K562 (cell line): ENCODE measurements around the gene ZNF474. TPM values are rescaled to one million over a fixed set of nuclear protein-coding genes. Genes with fewer than 3 reads are reported as not detected.

Experiments
- ATAC-seq: fragments of 200-7000 bp; cut with Tn5 transposase; 3 replicates; pipeline ENCODE4 v1.9.1; 2020; ENCODE audit warnings: moderate library complexity
- BruUV-seq: library from RNA; stranded (reverse); fragments of 400-500 nt; replicated peaks from 2 replicates; lab custom pipeline; 2021; lab: Mats Ljungman, UMichigan
- CTCF ChIA-PET: fragments of 300-600 bp; formaldehyde crosslinking; extraction: SDS; loops from one replicate; lab custom pipeline; 2021; ENCODE audit warnings: low intra/inter-chr PET ratio; lab: Yijun Ruan, JAX
- POLR2A ChIA-PET: fragments of 300-600, 350-650 bp; sonication (Branson Sonifier 250); formaldehyde crosslinking; extraction: SDS; loops from one replicate; lab custom pipeline; 2021; ENCODE audit warnings: antibody characterized with exemption, inconsistent platforms; lab: Yijun Ruan, JAX
- DNase-seq, 4 experiments: peaks; one replicate each; pipeline versions ENCODE4 v3.0.0 to v3.0.0-alpha.2; 2011 to 2018; ENCODE audit warnings: low spot score in 3 of 4, mixed read lengths in 3 of 4; ENCODE audit errors: extremely low read depth in 1 of 4
- FAIRE-seq: peaks from 2 replicates; lab custom pipeline; 2011; peaks lifted over from hg19 to GRCh38; lab: Jason Lieb, UNC
- H2AFZ ChIP-seq: 2 replicates; pipeline ENCODE4 v1.6.0; 2011; ENCODE audit warnings: low read depth, low read length, control low read depth, inconsistent platforms
- H3K27ac ChIP-seq: fragments of 200-600 bp; 3 replicates; pipeline ENCODE4 v1.8.0; 2011; ENCODE audit warnings: low read depth, mild to moderate bottlenecking, control low read depth, inconsistent platforms, low read length, moderate library complexity, mixed read lengths; ENCODE audit errors: extremely low read depth
- H3K27me3 ChIP-seq, 2 experiments: fragments of 300-600 bp in 1 of 2; 2 replicates in 1 of 2; 3 replicates in 1 of 2; pipeline versions ENCODE4 v1.6.0 to v1.8.0; 2011; ENCODE audit warnings: inconsistent platforms in 2 of 2, low read length in 2 of 2, mild to moderate bottlenecking in 1 of 2, mixed read lengths in 1 of 2, moderate library complexity in 1 of 2; ENCODE audit not compliant: control insufficient read depth in 2 of 2, insufficient read depth in 2 of 2
- H3K36me3 ChIP-seq: fragments of 300-600 bp; 3 replicates; pipeline ENCODE4 v1.8.0; 2011; ENCODE audit warnings: mild to moderate bottlenecking, low read length, inconsistent platforms; ENCODE audit not compliant: control insufficient read depth, insufficient read depth
- H3K4me1 ChIP-seq, 2 experiments: fragments of 200-600 bp in 1 of 2; replicated peaks in 1 of 2; 2 replicates in 1 of 2; 3 replicates in 1 of 2; pipeline versions ENCODE4 v1.5.1 to v1.8.0; 2011; ENCODE audit warnings: inconsistent platforms in 2 of 2, low read length in 2 of 2, mild to moderate bottlenecking in 1 of 2, mixed read lengths in 1 of 2, moderate library complexity in 1 of 2; ENCODE audit not compliant: control insufficient read depth in 2 of 2, insufficient read depth in 2 of 2
- H3K4me2 ChIP-seq: 2 replicates; pipeline ENCODE4 v1.6.1; 2011; ENCODE audit warnings: low read length, control low read depth, inconsistent platforms, mixed read lengths; ENCODE audit not compliant: insufficient read depth
- H3K4me3 ChIP-seq: fragments of 200-600 bp; sonication (generic), shearing (Covaris generic); 2 replicates; pipeline ENCODE4 v1.5.1; 2016; ENCODE audit warnings: control low read depth, inconsistent platforms
- H3K79me2 ChIP-seq: fragments of 200-600 bp; 3 replicates; pipeline ENCODE4 v1.8.0; 2011; ENCODE audit warnings: low read length, inconsistent platforms; ENCODE audit not compliant: control insufficient read depth, insufficient read depth
- H3K9ac ChIP-seq, 2 experiments: 2 replicates each; pipeline versions ENCODE4 v1.6.0 to v1.6.1; 2011; ENCODE audit warnings: low read depth in 2 of 2, low read length in 2 of 2, control low read depth in 1 of 2, inconsistent platforms in 1 of 2, mild to moderate bottlenecking in 1 of 2, mixed read lengths in 1 of 2; ENCODE audit not compliant: insufficient read depth in 1 of 2
- H3K9me1 ChIP-seq: one replicate; pipeline ENCODE4 v1.6.0; 2011; ENCODE audit warnings: inconsistent platforms, mild to moderate bottlenecking, low read length, moderate library complexity; ENCODE audit not compliant: control insufficient read depth, insufficient read depth
- H3K9me3 ChIP-seq: replicated peaks from 2 replicates; pipeline ENCODE4 v1.5.1; 2011; ENCODE audit warnings: low read depth, low read length, inconsistent platforms; ENCODE audit not compliant: control insufficient read depth, insufficient read depth
- H4K20me1 ChIP-seq: replicated peaks from 2 replicates; pipeline ENCODE4 v1.6.1; 2011; ENCODE audit warnings: low read length, inconsistent platforms, mixed read lengths; ENCODE audit not compliant: control insufficient read depth, insufficient read depth
- CBFA2T2 ChIP-seq: fragments of 450-650 bp; conservative IDR thresholded peaks from 2 replicates; pipeline ENCODE4 v1.6.1; 2017; ENCODE audit warnings: mild to moderate bottlenecking
- CXXC5 ChIP-seq: fragments of 250-450 bp; sonication (Bioruptor Pico); IDR thresholded peaks from 2 replicates; pipeline ENCODE4 v1.8.0; 2022; ENCODE audit warnings: inconsistent platforms, mild to moderate bottlenecking, moderate library complexity
- ELF1 ChIP-seq: fragments of 200-800 bp; sonication (Bioruptor generic); IDR thresholded peaks from 2 replicates; pipeline ENCODE4 v1.6.1; 2016; ENCODE audit warnings: missing genetic modification characterization, missing compliant biosample characterization
- FOXA1 ChIP-seq: fragments of 450-650 bp; IDR thresholded peaks from 2 replicates; pipeline ENCODE4 v1.6.1; 2016; ENCODE audit warnings: mild to moderate bottlenecking, borderline replicate concordance
- HLTF ChIP-seq: fragments of 450-650 bp; IDR thresholded peaks from 2 replicates; pipeline ENCODE4 v1.6.1; 2016
- HMG20A ChIP-seq: fragments of 450-650 bp; formaldehyde crosslinking; conservative IDR thresholded peaks from 2 replicates; pipeline ENCODE4 v1.4.0; 2020; ENCODE audit warnings: mild to moderate bottlenecking, mixed read lengths
- KLF1 ChIP-seq: fragments of 450-650 bp; IDR thresholded peaks from 2 replicates; pipeline ENCODE4 v1.6.1; 2016; ENCODE audit warnings: missing genetic modification characterization, missing compliant biosample characterization
- PHF20 ChIP-seq: fragments of 450-650 bp; IDR thresholded peaks from 2 replicates; pipeline ENCODE4 v1.6.1; 2018; ENCODE audit not compliant: partially characterized antibody
- PML ChIP-seq: IDR thresholded peaks from 2 replicates; pipeline ENCODE4 v1.6.1; 2012; ENCODE audit warnings: low read length, inconsistent platforms
- PTRF ChIP-seq: fragments of 450-650 bp; IDR thresholded peaks from 2 replicates; pipeline ENCODE4 v1.6.1; 2016; ENCODE audit warnings: mild to moderate bottlenecking, missing genetic modification characterization, missing compliant biosample characterization
- SP2 ChIP-seq: IDR thresholded peaks from 2 replicates; pipeline ENCODE4 v1.6.1; 2011; ENCODE audit warnings: mild to moderate bottlenecking, low read depth, low read length, moderate library complexity; ENCODE audit not compliant: poor library complexity, severe bottlenecking; ENCODE audit errors: extremely low read depth
- ZFP36 ChIP-seq: fragments of 150-350 bp; IDR thresholded peaks from 2 replicates; pipeline ENCODE4 v1.6.1; 2018; ENCODE audit warnings: low read length, low read depth; ENCODE audit not compliant: partially characterized antibody
- ZFX ChIP-seq: sonication (generic); formaldehyde crosslinking; IDR thresholded peaks from 2 replicates; pipeline ENCODE4 v1.8.0; 2022; ENCODE audit warnings: mild to moderate bottlenecking, missing genetic modification reagents, moderate library complexity
- ZNF174 ChIP-seq: fragments of 250-450 bp; sonication (Bioruptor Pico); IDR thresholded peaks from 2 replicates; pipeline ENCODE4 v1.4.0; 2020; ENCODE audit warnings: mild to moderate bottlenecking
- WGBS: fragments of 100-300 bp; shearing (Covaris generic); methylation state at CpG from one replicate; pipeline ENCODE4 v1.1.6; 2016; ENCODE audit warnings: low coverage, mixed read lengths; ENCODE audit not compliant: insufficient coverage; ENCODE audit errors: missing lambda C conversion rate; 5-methylcytosine and 5-hydroxymethylcytosine counted together
- in situ Hi-C: fragments of 300-500 bp; cut with MboI; formaldehyde crosslinking; loops from 4 replicates; pipeline ENCODE4 v1.15.0; 2018; ENCODE audit warnings: inconsistent platforms, mixed read lengths
- intact Hi-C: fragments of 100-400 bp; cut with micrococcal nuclease; formaldehyde crosslinking; loops from 2 replicates; pipeline ENCODE4 v1.14.2; 2022
- polyA plus RNA-seq, 8 experiments: library from polyadenylated mRNA; depleted of rRNA in 4 of 8; stranded (reverse) in 5 of 8; unstranded in 3 of 8; fragments of >200 nt; fragmentation: Nextera tagmentation in 2 of 8; fragmentation: Illumina TruSeq in 1 of 8; extraction: Ambion mirVana in 2 of 8; extraction: Trizol in 1 of 8; gene quantifications; 2 replicates each; pipeline versions ENCODE4 v1.2.1 to v1.2.3, GENCODE V29; 2011 to 2014; ENCODE audit warnings: inconsistent platforms in 1 of 8, missing spikeins in 1 of 8
- total RNA-seq, 7 experiments: library from RNA; depleted of rRNA in 6 of 7; stranded (reverse); fragments of >200 nt in 6 of 7; fragmentation: Illumina TruSeq in 2 of 7; extraction: Trizol in 2 of 7; gene quantifications; 2 replicates each; pipeline versions ENCODE4 v1.2.1 to v1.2.3, GENCODE V29; 2011 to 2021; ENCODE audit warnings: low replicate concordance in 1 of 7
- TF ChIP-seq, protein P1 (sequence below): fragments of 250-450 bp; sonication (Bioruptor Pico); IDR thresholded peaks from 2 replicates; pipeline ENCODE4 v1.4.0; 2020; ENCODE audit warnings: mild to moderate bottlenecking, moderate library complexity

The ZNF474 gene
- total and polyA plus RNA-seq, 9 of the 15 experiments (the other 6 are each of a cell fraction or from before 2014, with no cell fraction given): 0.16 to 0.62 (median 0.39) TPM

DNA sequence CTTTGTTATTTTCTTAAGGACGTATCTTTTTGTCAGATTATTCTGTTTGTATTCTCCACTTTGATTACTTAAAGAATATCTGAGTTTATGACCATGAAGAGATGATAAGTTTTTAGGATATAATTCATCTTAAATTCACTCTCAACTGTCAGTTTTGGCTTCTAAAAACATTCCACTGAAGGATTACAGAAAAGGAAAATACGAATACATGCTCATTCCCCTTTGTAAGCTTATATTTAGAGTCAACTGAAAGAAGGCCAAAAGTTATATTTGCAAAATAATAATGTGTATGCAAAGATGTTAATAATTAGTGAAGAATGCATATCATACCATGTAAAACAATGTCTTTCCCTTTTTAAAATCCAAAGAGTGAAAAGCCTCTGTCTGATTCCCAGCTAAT is 52.5 kb downstream of the ZNF474 start (continued):
- TF ChIP-seq, protein P1, sequence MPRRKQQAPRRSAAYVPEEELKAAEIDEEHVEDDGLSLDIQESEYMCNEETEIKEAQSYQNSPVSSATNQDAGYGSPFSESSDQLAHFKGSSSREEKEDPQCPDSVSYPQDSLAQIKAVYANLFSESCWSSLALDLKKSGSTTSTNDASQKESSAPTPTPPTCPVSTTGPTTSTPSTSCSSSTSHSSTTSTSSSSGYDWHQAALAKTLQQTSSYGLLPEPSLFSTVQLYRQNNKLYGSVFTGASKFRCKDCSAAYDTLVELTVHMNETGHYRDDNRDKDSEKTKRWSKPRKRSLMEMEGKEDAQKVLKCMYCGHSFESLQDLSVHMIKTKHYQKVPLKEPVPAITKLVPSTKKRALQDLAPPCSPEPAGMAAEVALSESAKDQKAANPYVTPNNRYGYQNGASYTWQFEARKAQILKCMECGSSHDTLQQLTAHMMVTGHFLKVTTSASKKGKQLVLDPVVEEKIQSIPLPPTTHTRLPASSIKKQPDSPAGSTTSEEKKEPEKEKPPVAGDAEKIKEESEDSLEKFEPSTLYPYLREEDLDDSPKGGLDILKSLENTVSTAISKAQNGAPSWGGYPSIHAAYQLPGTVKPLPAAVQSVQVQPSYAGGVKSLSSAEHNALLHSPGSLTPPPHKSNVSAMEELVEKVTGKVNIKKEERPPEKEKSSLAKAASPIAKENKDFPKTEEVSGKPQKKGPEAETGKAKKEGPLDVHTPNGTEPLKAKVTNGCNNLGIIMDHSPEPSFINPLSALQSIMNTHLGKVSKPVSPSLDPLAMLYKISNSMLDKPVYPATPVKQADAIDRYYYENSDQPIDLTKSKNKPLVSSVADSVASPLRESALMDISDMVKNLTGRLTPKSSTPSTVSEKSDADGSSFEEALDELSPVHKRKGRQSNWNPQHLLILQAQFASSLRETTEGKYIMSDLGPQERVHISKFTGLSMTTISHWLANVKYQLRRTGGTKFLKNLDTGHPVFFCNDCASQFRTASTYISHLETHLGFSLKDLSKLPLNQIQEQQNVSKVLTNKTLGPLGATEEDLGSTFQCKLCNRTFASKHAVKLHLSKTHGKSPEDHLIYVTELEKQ (CRISPR knock-in tag): no peak
- no peak for TF ChIP-seq ZFP36
- no peak for TF ChIP-seq CBFA2T2
- TF ChIP-seq, all 486 proteins: peak for 0

DNA sequence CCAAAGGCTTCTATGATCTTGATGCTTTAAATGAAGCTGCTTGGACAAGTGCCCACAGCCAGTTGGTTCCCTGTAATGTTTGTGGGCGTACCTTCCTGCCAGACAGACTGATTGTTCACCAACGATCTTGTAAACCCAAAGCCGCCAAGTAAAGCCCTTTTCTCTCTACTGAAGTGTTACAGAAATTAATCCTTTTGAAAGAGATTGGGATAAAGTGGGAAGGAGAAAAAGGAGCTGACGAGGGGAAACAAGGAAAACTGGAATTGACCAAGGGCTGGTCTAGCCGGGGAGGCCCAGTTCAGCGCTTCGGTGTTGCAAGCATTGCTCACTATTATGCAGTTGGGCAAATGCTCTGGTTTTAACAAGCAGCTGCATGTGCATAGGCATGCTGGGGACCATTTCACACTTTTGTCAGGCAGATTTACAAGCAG is 53.2 kb downstream of the ZNF474 start:
- Histone ChIP-seq H3K4me2 (no peak overlapping the region), H3K9ac (no peak overlapping the region), H3K27ac (no peak overlapping the region), H3K27me3 (no peaks in the 10 kb centered on the region), H3K36me3 (no peaks in the 10 kb centered on the region), H3K4me1 (no peaks in the 10 kb centered on the region; a peak in 1 of 5 replicates), H3K4me3 (no peak overlapping the region), H2AFZ (peak overlapping the region; percentile 80), H3K9me3 (no peaks in the 10 kb centered on the region), H3K79me2 (no peaks in the 10 kb centered on the region), H3K9me1 (no peaks in the 10 kb centered on the region), H4K20me1 (no peaks in the 10 kb centered on the region)
- CTCF ChIA-PET: no interaction called here
- intact Hi-C loops (no loop called here), in situ Hi-C loops (no loop called here)
- no TSS peak for BruUV-seq
- TF ChIP-seq ZFX: no peak
- no peak for TF ChIP-seq SP2
- no peak for TF ChIP-seq ZNF174 (CRISPR knock-in tag)
- TF ChIP-seq PTRF (tag): no peak
- no peak for TF ChIP-seq HMG20A (CRISPR knock-in tag)
- no peak for TF ChIP-seq CXXC5 (CRISPR knock-in tag)
- no peak for TF ChIP-seq PHF20
- no peak for TF ChIP-seq HLTF
- TF ChIP-seq KLF1 (tag): no peak
- TF ChIP-seq ELF1 (tag): no peak
- no peak for TF ChIP-seq PML
- TF ChIP-seq FOXA1: no peak
- ATAC-seq (peak; percentile 48; the same call in 1 of the 3 replicates), DNase-seq (peak in 1 of 4 experiments; percentile 21), FAIRE-seq (peak; percentile 40)
- 13% methylated on average over 7 of the region's 7 CpGs for WGBS
- POLR2A ChIA-PET: no interaction called here
